ENCODE results near the gene CCDC78.
"Not testable (repeated sequence)": the region's sequence is repeated elsewhere in the genome, so short reads cannot be mapped to it uniquely, and the experiment has no call there.

CCDC78 gene

GRCh38 chr16:715477-716199 lies 10.6 kb downstream of the CCDC78 start:
- TF ChIP-seq CTCF (IDR thresholded peaks at IDR 0.05; ENCODE audit: insufficient read depth, low read length): no peak
- TF ChIP-seq POLR2AphosphoS5 (IDR thresholded peaks at IDR 0.05; ENCODE audit: low read depth): 0 out of 2 replicates have a peak, but pooled peaks have one; percentile 0
- no peak for TF ChIP-seq SPI1 (IDR thresholded peaks at IDR 0.05; ENCODE audit: borderline replicate concordance, low read depth)
- no peak for TF ChIP-seq REST (IDR thresholded peaks at IDR 0.05; ENCODE audit: insufficient replicate concordance, low read depth)

GRCh38 chr16:714558-715476 lies 11.4 kb downstream of the CCDC78 start, which contains the start of gene METRN:
TSS of gene METRN (plus strand) at chr16:715118. CDS start at chr16:715290, 172 bp downstream.
- DNase-seq (ENCODE audit: low read depth in 1 of 2, low spot score in 1 of 2): peak; percentile 72 to 82
- no peak for TF ChIP-seq POLR2AphosphoS5 (IDR thresholded peaks at IDR 0.05; ENCODE audit: low read depth)
- no peak for TF ChIP-seq GABPA (IDR thresholded peaks at IDR 0.05; ENCODE audit: low read depth)
- TF ChIP-seq CTCF (IDR thresholded peaks at IDR 0.05; ENCODE audit: insufficient read depth, low read length): no peak
- TF ChIP-seq REST (IDR thresholded peaks at IDR 0.05; ENCODE audit: insufficient replicate concordance, low read depth): no peak
- TF ChIP-seq SPI1 (IDR thresholded peaks at IDR 0.05; ENCODE audit: borderline replicate concordance, low read depth): no peak
- H3K27ac ChIP-seq (replicated peaks): no peak within 1 kb of the TSS
- H3K27me3 ChIP-seq (ENCODE audit: insufficient read depth, poor library complexity, severe bottlenecking): peaks cover 23% of the 10 kb centered on the region
- H3K4me3 ChIP-seq (replicated peaks; ENCODE audit: insufficient read depth, low read length): peak within 1 kb of the TSS; percentile 42

More at GRCh38 chr16:715477-716199, 10.6 kb downstream of the CCDC78 start:
- DNase-seq (ENCODE audit: low read depth in 1 of 2, low spot score in 1 of 2): no peak
- peak overlapping the region; percentile 42 for H3K4me3 ChIP-seq (replicated peaks; ENCODE audit: insufficient read depth, low read length)
- no peak overlapping the region for H3K27ac ChIP-seq (replicated peaks)
- H3K27me3 ChIP-seq (ENCODE audit: insufficient read depth, poor library complexity, severe bottlenecking): peaks cover 14% of the 10 kb centered on the region

GRCh38 chr16:714079-714478 lies 12.2 kb downstream of the CCDC78 start:
- Histone ChIP-seq H3K27ac (replicated peaks) (no peak overlapping the region), H3K4me3 (replicated peaks; ENCODE audit: insufficient read depth, low read length) (no peak overlapping the region), H3K27me3 (ENCODE audit: insufficient read depth, poor library complexity, severe bottlenecking) (peaks cover 29% of the 10 kb centered on the region)
- no peak for TF ChIP-seq CTCF (IDR thresholded peaks at IDR 0.05; ENCODE audit: insufficient read depth, low read length)
- no peak for TF ChIP-seq SPI1 (IDR thresholded peaks at IDR 0.05; ENCODE audit: borderline replicate concordance, low read depth)
- TF ChIP-seq POLR2AphosphoS5 (IDR thresholded peaks at IDR 0.05; ENCODE audit: low read depth): no peak
- TF ChIP-seq GABPA (IDR thresholded peaks at IDR 0.05; ENCODE audit: low read depth): no peak
- TF ChIP-seq REST (IDR thresholded peaks at IDR 0.05; ENCODE audit: insufficient replicate concordance, low read depth): no peak
- no peak for DNase-seq (ENCODE audit: low read depth in 1 of 2, low spot score in 1 of 2)

GRCh38 chr16:712740-713250 lies 13.4 kb downstream of the CCDC78 start:
- H3K27me3 ChIP-seq (ENCODE audit: insufficient read depth, poor library complexity, severe bottlenecking): peaks cover 34% of the 10 kb centered on the region
- peak in 1 of 2 experiments; percentile 54 for DNase-seq (ENCODE audit: low read depth in 1 of 2, low spot score in 1 of 2)
- not testable (repeated sequence) for H3K4me3 ChIP-seq (replicated peaks; ENCODE audit: insufficient read depth, low read length); H3K27ac ChIP-seq (replicated peaks)

Measured in HL-60 (cell line).